Measurements from ENCODE around the gene CNTN1.

- TF ChIP-seq POLR2AphosphoS5 (IDR thresholded peaks at IDR 0.05; ENCODE audit: low read depth, low read length) (no peak), REST (IDR thresholded peaks at IDR 0.05; ENCODE audit: insufficient read depth in 1 of 2, low read depth in 2 of 2, low read length in 2 of 2) (no peak)
Observed at GRCh38 chr12:40942326-40942725, 250.1 kb downstream of the CNTN1 start.

All from PFSK-1 (cell line).